Esophagus muscularis mucosa (tissue), 4 donors: Measurements from ENCODE around the gene PCBD1. TPM values are rescaled to one million over a fixed set of nuclear protein-coding genes. Genes with fewer than 3 reads are reported as not detected.

ENCODE experiments used
- DNase-seq: peaks from one replicate; pipeline ENCODE4 v3.0.0-alpha.2; 2017; ENCODE audit errors: extremely low spot score
- H3K27ac ChIP-seq, 4 donors: fragments of 200-600 bp; sonication (generic); replicated peaks in 1 of 4; 1 replicate in 3 of 4; 2 replicates in 1 of 4; pipeline ENCODE4 v1.5.1; 2016 to 2019; ENCODE audit warnings: mild to moderate bottlenecking in 1 of 4
- H3K27me3 ChIP-seq, 4 donors: fragments of 200-600 bp; sonication (generic); one replicate each; pipeline versions ENCODE4 v1.5.1 to v1.6.0; 2016 to 2019
- H3K36me3 ChIP-seq, 4 donors: fragments of 200-600 bp; sonication (generic); one replicate each; pipeline ENCODE4 v1.5.1; 2016 to 2019
- H3K4me1 ChIP-seq, 4 donors: fragments of 200-600 bp; sonication (generic); one replicate each; pipeline ENCODE4 v1.5.1; 2016 to 2019
- H3K4me3 ChIP-seq, 4 donors: fragments of 200-600 bp; sonication (generic); 1 replicate in 2 of 4; 2 replicates in 2 of 4; pipeline ENCODE4 v1.5.1; 2016 to 2019; ENCODE audit warnings: mild to moderate bottlenecking in 4 of 4, moderate library complexity in 1 of 4
- H3K9me3 ChIP-seq, 4 donors: fragments of 200-600 bp; sonication (generic); 1 replicate in 3 of 4; 2 replicates in 1 of 4; pipeline ENCODE4 v1.5.1; 2016 to 2019
- CTCF ChIP-seq, 3 experiments: fragments of 200-600 bp in 2 of 3; fragments of 450-650 bp in 1 of 3; sonication (generic) in 2 of 3; IDR thresholded peaks; one replicate each; pipeline ENCODE4 v1.5.1; 2017 to 2019; ENCODE audit warnings: antibody characterized with exemption in 3 of 3, mild to moderate bottlenecking in 2 of 3, moderate library complexity in 1 of 3
- EP300 ChIP-seq: sonication (generic); formaldehyde crosslinking; IDR thresholded peaks from one replicate; pipeline ENCODE4 v1.6.1; 2017; ENCODE audit warnings: antibody characterized with exemption
- POLR2A ChIP-seq: fragments of 450-650 bp; IDR thresholded peaks from one replicate; pipeline ENCODE4 v1.6.1; 2017; ENCODE audit warnings: antibody characterized with exemption, moderate library complexity, mild to moderate bottlenecking, low read depth
- POLR2AphosphoS5 ChIP-seq, 2 donors: sonication (generic); formaldehyde crosslinking; IDR thresholded peaks; one replicate each; pipeline ENCODE4 v1.6.1; 2017; ENCODE audit warnings: antibody characterized with exemption in 2 of 2
- WGBS: methylation state at CpG from one replicate; pipeline ENCODE4 v1.1.5; 2018; 5-methylcytosine and 5-hydroxymethylcytosine counted together
- intact Hi-C: fragments of 100-400 bp; cut with DNase I; formaldehyde crosslinking; loops from one replicate; pipeline ENCODE4 v1.15.1; 2023
- total RNA-seq, 4 donors: library from RNA; depleted of rRNA; stranded (reverse); fragments of >200 nt; gene quantifications; one replicate each; pipeline versions ENCODE4 v1.1.0 to v1.2.1, GENCODE V29; 2016

PCBD1 gene
- total RNA-seq, 4 donors from 2014 or later, result 56.1 to 112 (median 80.8) TPM

- no peaks in the 10 kb centered on the region for H3K4me1 ChIP-seq
- H3K4me3 ChIP-seq, result no peak overlapping the region
- TF ChIP-seq POLR2A, result no peak
- TF ChIP-seq EP300, result no peak
- no peak for TF ChIP-seq CTCF (IDR thresholded peaks at IDR 0.05)
- no peak for TF ChIP-seq POLR2AphosphoS5 (IDR thresholded peaks at IDR 0.05)
- H3K27ac ChIP-seq, result no peak overlapping the region
- H3K9me3 ChIP-seq, result no peaks in the 10 kb centered on the region
- intact Hi-C loops, result no loop called here
- H3K27me3 ChIP-seq, result peaks cover 0 to 31% (median 0%) of the 10 kb centered on the region in 4 donors
- no peak for DNase-seq
- no peaks in the 10 kb centered on the region for H3K36me3 ChIP-seq
- 62% methylated on average over 17 of the region's 22 CpGs for WGBS
These were observed 30.6 kb upstream of the PCBD1 start for GRCh38 chr10:70918851-70919530.

- Histone ChIP-seq H3K4me3 (no peak overlapping the region), H3K27me3 (peaks cover 0 to 31% (median 0%) of the 10 kb centered on the region in 4 donors), H3K4me1 (peaks cover 0 to 13% (median 11%) of the 10 kb centered on the region in 4 donors), H3K9me3 (no peaks in the 10 kb centered on the region), H3K27ac (no peak overlapping the region), H3K36me3 (no peaks in the 10 kb centered on the region)
- WGBS, result 84% methylated on average over 9 of the region's 10 CpGs
- DNase-seq, result no peak
- intact Hi-C loops, result no loop called here
- no peak for TF ChIP-seq POLR2A
- no peak for TF ChIP-seq POLR2AphosphoS5 (IDR thresholded peaks at IDR 0.05)
- TF ChIP-seq EP300, result no peak
- no peak for TF ChIP-seq CTCF (IDR thresholded peaks at IDR 0.05)
These were observed 29.3 kb upstream of the PCBD1 start for GRCh38 chr10:70917635-70918034.

- Histone ChIP-seq H3K36me3 (no peaks in the 10 kb centered on the region), H3K4me1 (peaks cover 0 to 15% (median 12%) of the 10 kb centered on the region in 4 donors), H3K27ac (no peak overlapping the region), H3K4me3 (no peak overlapping the region), H3K9me3 (no peaks in the 10 kb centered on the region), H3K27me3 (peaks cover 0 to 31% (median 0%) of the 10 kb centered on the region in 4 donors)
- WGBS, result 86% methylated on average over 5 of the region's 5 CpGs
- no peak for DNase-seq
- no peak for TF ChIP-seq EP300
- no peak for TF ChIP-seq POLR2AphosphoS5 (IDR thresholded peaks at IDR 0.05)
- no peak for TF ChIP-seq CTCF (IDR thresholded peaks at IDR 0.05)
- no peak for TF ChIP-seq POLR2A
- intact Hi-C loops, result no loop called here
These were observed 28.9 kb upstream of the PCBD1 start for GRCh38 chr10:70917226-70917625.

- H3K4me1 ChIP-seq, result peaks cover 0 to 15% (median 12%) of the 10 kb centered on the region in 4 donors
- intact Hi-C loops, result no loop called here
- no peaks in the 10 kb centered on the region for H3K9me3 ChIP-seq
- H3K4me3 ChIP-seq, result no peak overlapping the region
- no peak overlapping the region for H3K27ac ChIP-seq
- no peaks in the 10 kb centered on the region for H3K36me3 ChIP-seq
- WGBS, result 100% methylated on average over 1 of the region's 6 CpGs
- peaks cover 0 to 31% (median 0%) of the 10 kb centered on the region in 4 donors for H3K27me3 ChIP-seq
- TF ChIP-seq POLR2AphosphoS5 (IDR thresholded peaks at IDR 0.05) (no peak), EP300 (no peak), CTCF (IDR thresholded peaks at IDR 0.05) (no peak), POLR2A (no peak)
- no peak for DNase-seq
These were observed 27.9 kb upstream of the PCBD1 start for GRCh38 chr10:70916241-70916640.

- TF ChIP-seq EP300, result no peak
- no peak for TF ChIP-seq POLR2AphosphoS5 (IDR thresholded peaks at IDR 0.05)
- TF ChIP-seq CTCF (IDR thresholded peaks at IDR 0.05), result no peak
- no peak for TF ChIP-seq POLR2A
- DNase-seq, result no peak
- H3K27ac ChIP-seq, result no peak overlapping the region
- intact Hi-C loops, result no loop called here
- H3K4me3 ChIP-seq, result no peak overlapping the region
- peaks cover 0 to 15% (median 12%) of the 10 kb centered on the region in 4 donors for H3K4me1 ChIP-seq
- WGBS, result 85% methylated on average over 9 of the region's 9 CpGs
- H3K9me3 ChIP-seq, result no peaks in the 10 kb centered on the region
- H3K36me3 ChIP-seq, result no peaks in the 10 kb centered on the region
- H3K27me3 ChIP-seq, result peaks cover 0 to 31% (median 0%) of the 10 kb centered on the region in 4 donors
These were observed 27.4 kb upstream of the PCBD1 start for GRCh38 chr10:70915806-70916205.
